Stimulated activated CD4-positive, alpha-beta T cell treated with anti-CD3 and anti-CD28 coated beads, Interleukin-12 subunit alpha, Interleukin-12 subunit beta, amount 100 ng/mL, for 24 hours (primary cell): ENCODE measurements around the gene OLAH.
"Not testable (repeated sequence)": the region's sequence is repeated elsewhere in the genome, so short reads cannot be mapped to it uniquely, and the experiment has no call there.

ENCODE experiments used
- DNase-seq, 2 experiments: peaks; one replicate each; pipeline ENCODE4 v3.0.0-alpha.2; 2020; ENCODE audit warnings: low read depth in 2 of 2

OLAH gene

GRCh38 chr10:15043674-15044073 is at the start of gene OLAH:
Gene OLAH, plus strand, starts transcription at chr10:15043943. Its CDS starts 3,346 bp downstream, at chr10:15047289.
- DNase-seq, result no peak

GRCh38 chr10:14995964-14996565 is 47.7 kb upstream of the OLAH start:
- no peak for DNase-seq

- DNase-seq, result not testable (repeated sequence)
These were observed 30.2 kb upstream of the OLAH start for GRCh38 chr10:15013530-15013929.

- no peak for DNase-seq
These were observed 28.3 kb upstream of the OLAH start for GRCh38 chr10:15015451-15015850.

GRCh38 chr10:15020966-15021365 is 22.8 kb upstream of the OLAH start:
- not testable (repeated sequence) for DNase-seq

GRCh38 chr10:15023079-15023478 is 20.7 kb upstream of the OLAH start:
- not testable (repeated sequence) for DNase-seq

GRCh38 chr10:15024017-15025004 is 19.4 kb upstream of the OLAH start:
- DNase-seq, result not testable (repeated sequence)

GRCh38 chr10:15025040-15025439 is 18.7 kb upstream of the OLAH start:
- DNase-seq, result not testable (repeated sequence)

- no peak for DNase-seq
These were observed 16.0 kb upstream of the OLAH start for GRCh38 chr10:15027741-15028140.

GRCh38 chr10:15035385-15036301 is 8.1 kb upstream of the OLAH start:
- no peak for DNase-seq

GRCh38 chr10:15037691-15038090 is 6.1 kb upstream of the OLAH start:
- no peak for DNase-seq

GRCh38 chr10:15038416-15038815 is 5.3 kb upstream of the OLAH start:
- DNase-seq, result no peak

- no peak for DNase-seq
These were observed 1.6 kb downstream of the OLAH start for GRCh38 chr10:15045380-15045779.

GRCh38 chr10:15046626-15047025 is 2.9 kb downstream of the OLAH start:
- DNase-seq, result no peak

- no peak for DNase-seq
These were observed 5.8 kb downstream of the OLAH start for GRCh38 chr10:15049533-15049932.

- no peak for DNase-seq
These were observed 8.4 kb downstream of the OLAH start for GRCh38 chr10:15052121-15052520.

GRCh38 chr10:15053061-15053460 is 9.3 kb downstream of the OLAH start:
- no peak for DNase-seq

GRCh38 chr10:15058689-15059088 is 14.9 kb downstream of the OLAH start:
- DNase-seq, result no peak

- no peak for DNase-seq
These were observed 16.2 kb downstream of the OLAH start for GRCh38 chr10:15059914-15060313.

- DNase-seq, result no peak
These were observed 16.9 kb downstream of the OLAH start for GRCh38 chr10:15060638-15061037.

GRCh38 chr10:15067154-15067553 is 23.4 kb downstream of the OLAH start:
- no peak for DNase-seq

GRCh38 chr10:15068802-15069201 is 25.1 kb downstream of the OLAH start:
- DNase-seq, result no peak
